Measurements from ENCODE around the gene TMEM101.
"Not testable (repeated sequence)": the region's sequence is repeated elsewhere in the genome, so short reads cannot be mapped to it uniquely, and the experiment has no call there.

Gene TMEM101

DNA sequence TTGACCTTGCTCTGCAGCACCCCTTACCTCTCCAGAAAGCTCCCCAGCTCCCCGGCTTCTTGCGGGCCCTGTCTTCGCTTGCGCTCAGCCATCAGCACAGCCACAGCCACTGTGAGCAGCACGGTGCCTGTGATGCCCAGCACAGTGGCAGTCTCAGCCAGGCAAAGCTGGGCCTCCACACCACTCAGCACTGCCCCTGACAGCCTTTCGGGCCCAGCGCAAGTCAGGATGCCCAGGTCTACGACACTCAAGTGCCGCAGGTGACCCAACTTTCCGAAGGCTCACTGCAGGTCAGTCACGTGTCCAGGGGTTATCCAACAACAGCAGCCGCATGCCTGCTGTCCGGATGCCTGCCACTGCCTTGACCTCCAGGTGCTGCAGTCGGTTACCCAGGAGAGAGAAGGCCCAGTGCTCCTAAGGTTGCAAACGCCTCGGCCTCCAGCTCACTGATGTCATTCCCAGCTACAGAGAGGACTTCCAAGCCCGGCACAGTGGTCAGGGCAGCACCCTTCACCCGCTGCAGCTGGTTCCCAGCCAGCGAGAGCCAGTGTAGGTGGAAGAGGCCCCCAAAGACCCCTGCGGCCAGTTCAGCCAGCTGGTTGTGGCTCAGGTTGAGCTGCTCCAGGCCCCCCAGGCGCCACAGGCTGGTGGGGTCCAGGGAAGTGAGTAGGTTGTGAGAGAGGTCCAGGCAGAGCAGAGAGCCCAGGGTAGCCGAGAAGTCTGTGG, 8.9 kb upstream of the TMEM101 start:
- DNase-seq = no peak

DNA sequence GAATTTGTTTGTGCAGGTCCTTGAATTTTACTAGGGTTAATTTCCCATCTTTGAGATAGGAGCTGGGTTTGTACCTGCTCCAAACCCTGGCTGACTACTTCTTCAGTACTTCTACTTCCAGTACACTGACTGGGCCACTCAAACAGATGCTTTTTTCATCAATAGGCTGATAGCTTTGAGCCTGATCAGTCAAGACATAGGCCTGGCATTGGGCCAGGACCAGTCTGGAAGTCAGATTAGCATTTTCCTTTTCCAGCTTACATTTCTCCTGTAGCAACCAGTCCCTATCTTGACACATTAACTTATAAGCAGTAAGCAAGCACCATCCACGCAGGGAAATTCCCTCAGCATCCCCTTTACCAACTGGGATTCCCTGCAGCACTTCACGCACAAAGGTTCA, 7.5 kb upstream of the TMEM101 start:
- no peak for DNase-seq

DNA sequence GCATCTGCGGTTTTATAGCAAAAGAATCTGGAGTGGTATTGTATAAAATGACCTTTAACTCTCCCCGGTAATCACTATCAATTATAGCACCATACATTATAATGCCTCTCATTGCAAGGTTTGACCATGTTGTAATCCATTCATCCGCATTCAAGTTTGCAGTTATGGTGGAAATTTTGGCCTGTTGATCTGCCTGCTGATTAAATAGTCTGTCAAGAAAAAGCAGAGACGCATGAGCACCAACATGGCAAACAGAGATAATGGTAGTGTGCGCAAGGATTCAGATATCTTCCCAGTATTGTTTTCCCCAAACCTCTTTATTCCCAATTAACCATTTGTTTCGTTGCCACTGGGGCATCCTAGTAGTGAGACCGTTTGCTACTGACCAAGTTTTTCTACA, 6.5 kb upstream of the TMEM101 start:
- DNase-seq = not testable (repeated sequence)

DNA sequence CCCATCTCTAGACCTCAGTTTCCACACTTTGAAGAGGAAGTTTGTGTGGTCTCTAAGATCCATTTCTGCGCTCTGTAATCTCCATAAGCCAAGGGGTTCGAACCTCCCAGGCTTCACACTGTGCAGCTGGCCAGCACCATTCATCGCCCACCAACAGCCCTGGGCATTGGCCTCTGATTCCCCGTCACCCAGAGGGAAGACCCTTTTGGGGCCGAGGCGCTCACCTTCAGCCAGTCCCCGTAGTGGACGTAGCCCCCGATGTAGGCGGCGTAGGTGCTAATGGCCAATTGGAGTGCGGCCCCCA, 678 bp downstream of the TMEM101 start:
- no peak for DNase-seq

DNA sequence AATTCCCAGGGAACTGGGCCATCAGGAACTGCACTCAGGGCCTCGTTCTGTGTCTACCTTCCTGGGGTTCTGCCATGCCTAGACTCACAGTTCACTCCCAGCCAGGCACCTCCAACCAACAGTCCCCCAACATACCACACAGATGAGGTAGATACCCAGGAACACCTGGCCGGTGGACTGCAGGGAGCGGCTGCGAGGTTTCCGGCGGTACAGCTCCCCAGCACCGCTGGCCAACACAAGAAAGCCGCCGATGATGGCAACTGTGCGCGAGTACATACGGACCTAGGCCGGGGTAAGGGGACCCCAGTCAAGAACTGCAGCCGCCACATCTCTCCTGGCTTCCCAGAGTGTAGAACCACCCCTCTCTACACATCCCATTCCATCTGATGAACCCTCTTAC, 1.9 kb downstream of the TMEM101 start:
- no peak for DNase-seq

DNA sequence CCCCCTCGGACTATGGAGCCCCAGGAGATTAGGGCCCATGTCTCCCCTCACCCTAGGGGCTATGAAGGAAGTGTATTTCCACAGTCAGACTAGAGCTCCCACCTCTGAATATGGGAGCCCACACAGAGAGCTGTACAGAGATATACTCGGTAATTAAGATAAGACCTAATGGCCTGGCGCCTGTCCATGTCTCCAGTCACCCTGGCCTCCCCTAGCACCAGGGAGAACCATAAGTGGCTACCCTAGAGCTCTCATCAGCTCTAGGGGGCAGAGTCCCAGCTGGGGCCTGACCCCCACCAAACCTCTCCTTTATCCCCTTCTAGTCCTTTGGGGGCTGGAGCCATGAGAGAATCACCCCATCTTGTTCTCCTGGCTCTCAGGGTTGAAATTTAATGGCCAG, 2.4 kb downstream of the TMEM101 start:
- no peak for DNase-seq

GRCh38 chr17:44011876-44012275, 2.9 kb downstream of the TMEM101 start:
- DNase-seq = no peak

DNA sequence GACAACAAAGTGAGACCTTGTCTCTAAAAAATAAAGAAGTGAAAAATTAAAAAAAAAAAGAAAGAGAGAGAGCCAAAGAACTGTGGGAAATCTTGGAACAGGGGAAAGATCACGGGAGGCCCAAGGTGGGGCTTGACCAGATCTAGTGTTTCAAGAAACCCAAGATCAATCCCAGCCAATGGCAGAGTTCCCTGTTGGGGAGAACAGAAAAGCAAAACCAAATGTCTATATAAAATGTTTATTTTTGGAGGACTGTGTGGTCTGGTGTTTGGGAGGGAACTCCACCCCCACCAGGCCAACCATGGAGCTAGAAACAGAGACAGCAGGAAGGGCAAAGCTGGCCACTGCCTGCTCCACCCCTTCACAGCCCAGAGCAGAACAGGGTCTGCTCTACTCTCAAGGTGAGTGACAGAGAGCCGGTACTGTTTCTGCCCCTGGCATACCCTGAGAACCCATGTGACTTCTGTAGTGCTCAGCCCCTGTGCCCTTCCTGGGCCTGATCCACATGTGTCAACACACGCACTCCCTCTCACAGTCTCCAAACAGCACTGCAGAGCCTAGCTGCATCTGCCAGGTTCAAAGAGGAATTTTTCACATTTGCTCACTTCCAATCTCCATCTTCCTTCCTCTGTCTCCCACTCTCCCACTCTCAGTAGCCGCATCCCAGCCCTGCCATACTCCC, 3.7 kb downstream of the TMEM101 start:
- DNase-seq = no peak

GRCh38 chr17:44008205-44008909, 6.4 kb downstream of the TMEM101 start:
- DNase-seq = no peak

GRCh38 chr17:44007346-44008204, 7.2 kb downstream of the TMEM101 start:
- DNase-seq = no peak

- peak; percentile 64 for DNase-seq
These were observed 8.0 kb downstream of the TMEM101 start for GRCh38 chr17:44006598-44007345.

DNA sequence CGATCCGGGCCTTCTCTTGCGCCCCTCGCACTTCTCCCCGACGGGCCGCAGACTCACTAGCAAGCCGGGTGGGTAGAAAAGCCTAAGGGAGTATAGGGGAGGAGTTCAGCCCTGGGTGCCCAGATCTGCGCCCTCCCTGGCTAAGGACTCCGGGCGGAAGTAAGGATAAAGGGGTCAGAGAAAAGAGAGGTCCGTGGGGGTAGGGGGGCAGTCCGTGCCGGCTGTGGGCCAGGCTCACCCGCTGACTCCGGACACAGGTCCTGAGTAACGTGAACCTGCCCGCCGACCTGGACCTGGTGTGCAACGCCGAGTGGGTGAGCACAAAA, 8.5 kb downstream of the TMEM101 start:
- DNase-seq = no peak

GRCh38 chr17:44005527-44006271, 9.1 kb downstream of the TMEM101 start:
- DNase-seq = no peak

DNA sequence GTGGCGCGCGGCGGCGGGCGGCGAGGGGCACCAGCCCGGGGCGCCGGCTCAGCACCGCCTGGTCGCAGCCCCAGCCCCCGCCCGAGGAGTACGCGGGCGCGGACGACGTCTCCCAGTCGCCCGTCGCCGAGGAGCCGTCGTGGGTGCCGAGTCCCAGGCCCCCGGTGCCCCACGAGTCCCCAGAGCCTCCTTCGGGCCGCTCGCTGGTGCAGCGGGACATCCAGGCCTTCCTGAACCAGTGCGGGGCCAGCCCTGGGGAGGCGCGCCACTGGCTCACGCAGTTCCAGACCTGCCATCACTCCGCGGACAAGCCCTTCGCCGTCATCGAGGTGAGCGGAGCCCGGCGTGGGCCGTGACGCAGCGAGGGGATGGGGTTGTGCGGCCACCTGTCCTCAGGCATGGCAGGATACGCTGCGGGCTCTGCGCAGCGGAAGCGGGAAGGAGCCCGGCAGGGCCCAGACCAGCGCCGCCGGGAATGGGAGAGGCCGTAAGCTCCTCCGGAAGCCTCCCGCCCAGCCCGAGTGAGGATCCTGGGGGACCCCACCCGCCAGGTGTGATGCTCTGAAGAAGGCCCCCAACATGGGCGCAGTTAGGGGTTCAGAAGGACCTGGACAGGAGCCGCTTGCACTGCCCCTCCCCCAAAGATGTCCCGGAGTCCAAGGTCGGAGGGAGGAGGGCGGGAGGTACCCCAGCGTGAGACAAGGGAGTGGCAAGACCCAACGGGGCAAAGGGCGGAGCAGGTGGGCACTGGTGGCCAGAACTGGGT, 9.8 kb downstream of the TMEM101 start:
- DNase-seq = no peak

DNA sequence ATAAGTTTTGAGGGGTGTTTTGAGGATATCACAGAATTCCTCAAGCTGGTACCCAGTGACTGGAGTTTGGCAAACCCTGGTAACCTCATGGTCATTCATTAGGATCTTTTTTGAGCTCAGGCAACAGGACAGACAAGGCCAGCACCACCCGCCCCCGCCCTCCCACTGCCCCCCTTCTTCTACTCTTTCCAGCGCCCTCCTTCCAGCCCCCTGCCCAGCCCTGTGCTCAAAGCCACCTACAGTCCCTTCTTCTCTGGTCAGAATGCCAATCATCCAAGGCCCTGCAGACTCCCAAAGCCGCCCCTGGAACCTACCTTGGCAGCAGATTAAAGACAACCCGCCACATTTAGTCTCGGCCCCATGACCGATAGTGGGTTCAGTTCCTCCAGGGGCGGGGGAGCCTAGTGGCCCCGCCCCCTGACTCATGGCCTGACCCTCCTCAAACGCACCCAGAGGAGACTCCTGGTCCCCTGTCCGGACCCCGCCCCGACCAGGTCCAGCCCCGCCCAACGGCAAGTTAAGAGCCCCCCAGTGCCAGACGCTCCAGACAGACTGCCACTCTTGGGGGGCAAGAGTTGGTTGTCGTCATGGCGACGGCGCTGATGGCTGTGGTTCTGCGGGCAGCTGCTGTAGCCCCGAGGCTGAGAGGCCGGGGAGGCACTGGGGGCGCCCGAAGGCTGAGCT, 10.5 kb downstream of the TMEM101 start, which contains the start of gene NAGS:
Gene NAGS (plus strand): TSS at position 546 of the 684 bp plus-strand sequence. CDS start 42 bp downstream, at position 588.
- DNase-seq = no peak

GRCh38 chr17:44002141-44002848, 12.5 kb downstream of the TMEM101 start:
- no peak for DNase-seq

GRCh38 chr17:44001461-44001920, 13.3 kb downstream of the TMEM101 start:
- no peak for DNase-seq

DNA sequence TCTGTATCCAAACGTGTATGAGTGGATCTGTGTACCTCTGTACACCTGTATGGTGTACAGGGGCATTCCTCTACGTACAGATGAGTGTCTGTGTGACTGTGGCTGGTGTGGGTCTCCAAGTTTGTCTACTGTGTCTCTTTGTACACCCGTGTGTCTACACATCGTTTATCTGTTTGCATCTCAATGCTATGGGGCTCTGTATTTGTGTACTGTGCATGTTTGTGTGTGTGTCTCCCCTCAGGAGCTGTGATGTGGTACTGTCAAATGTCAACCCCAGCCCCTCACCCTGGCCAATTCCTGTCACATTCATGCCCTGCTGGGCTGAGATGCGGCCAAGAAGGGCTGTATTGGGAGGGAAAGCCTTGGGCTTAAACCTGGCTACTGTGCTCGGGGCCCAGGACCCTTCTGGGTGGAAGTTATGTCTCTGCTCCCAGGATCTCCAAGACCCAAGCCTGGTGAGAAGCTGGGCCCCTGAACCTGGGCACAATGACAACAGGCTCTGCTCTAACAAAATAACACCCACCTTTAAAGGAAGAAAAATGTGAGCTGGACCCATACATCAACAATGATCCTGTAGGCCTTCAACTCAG, 13.8 kb downstream of the TMEM101 start:
- DNase-seq = no peak
